Measurements from ENCODE around the gene HRC.
"Not testable (repeated sequence)": the region's sequence is repeated elsewhere in the genome, so short reads cannot be mapped to it uniquely, and the experiment has no call there.

HRC gene

DNA sequence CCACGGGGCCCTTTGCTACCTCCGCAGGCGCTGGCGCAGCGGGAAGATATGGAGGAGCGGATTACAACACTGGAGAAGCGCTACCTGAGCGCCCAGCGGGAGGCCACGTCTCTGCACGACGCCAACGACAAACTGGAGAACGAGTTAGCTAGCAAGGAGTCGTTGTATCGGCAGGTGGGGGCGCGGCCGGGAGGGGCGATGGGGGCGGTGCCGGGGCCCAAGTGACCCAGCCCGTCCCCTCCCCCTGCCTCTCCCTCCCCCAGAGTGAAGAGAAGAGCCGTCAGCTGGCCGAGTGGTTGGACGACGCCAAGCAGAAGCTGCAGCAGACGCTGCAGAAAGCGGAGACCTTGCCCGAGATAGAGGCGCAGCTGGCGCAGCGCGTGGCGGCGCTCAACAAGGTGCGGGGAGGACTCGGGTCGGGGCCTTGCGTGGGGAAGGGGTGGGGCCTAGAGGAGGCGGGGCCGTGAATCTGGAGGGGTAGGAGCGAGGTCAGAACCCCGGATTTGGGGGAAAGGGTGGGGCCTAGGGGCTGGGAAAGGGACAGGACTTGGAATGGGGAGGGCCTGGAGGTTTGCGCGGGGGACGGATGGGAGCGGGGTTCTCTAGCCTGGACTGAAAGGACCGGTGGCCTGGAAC lies 22.1 kb downstream of the HRC start:
- DNase-seq: no peak

DNA sequence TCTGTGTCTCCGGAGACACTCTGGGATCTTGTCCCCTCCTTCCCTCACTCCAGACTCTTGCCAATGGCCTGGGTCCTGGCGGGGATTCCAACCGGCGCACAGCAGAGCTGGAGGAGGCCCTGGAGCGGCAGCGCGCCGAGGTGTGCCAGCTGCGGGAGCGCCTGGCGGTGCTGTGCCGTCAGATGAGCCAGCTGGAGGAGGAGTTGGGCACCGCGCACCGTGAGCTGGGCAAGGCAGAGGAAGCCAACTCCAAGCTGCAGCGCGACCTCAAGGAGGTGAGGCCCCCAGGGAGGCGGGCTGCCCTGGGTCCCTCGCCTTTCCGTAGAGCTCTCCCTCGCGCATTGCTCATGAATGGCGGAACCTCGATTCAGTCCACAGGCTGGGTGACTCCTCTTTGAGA lies 24.9 kb downstream of the HRC start:
- no peak for DNase-seq

DNA sequence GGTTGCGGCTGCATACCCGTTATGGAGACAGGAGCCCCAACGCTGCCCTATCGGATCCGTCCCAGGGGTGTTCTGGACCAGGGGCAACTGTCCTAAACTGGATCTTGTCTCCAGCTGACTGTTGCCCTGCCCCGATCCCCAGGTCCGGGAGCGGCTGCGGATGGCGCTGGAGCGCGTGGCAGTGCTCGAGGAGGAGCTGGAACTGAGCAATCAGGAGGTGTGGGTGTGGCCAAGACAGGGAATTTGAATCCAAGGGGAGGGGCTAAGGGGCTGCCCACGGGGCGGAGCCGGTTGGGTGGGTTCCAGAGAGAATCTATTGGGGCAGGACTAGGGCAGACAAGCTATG lies 26.0 kb downstream of the HRC start:
- DNase-seq: no peak

DNA sequence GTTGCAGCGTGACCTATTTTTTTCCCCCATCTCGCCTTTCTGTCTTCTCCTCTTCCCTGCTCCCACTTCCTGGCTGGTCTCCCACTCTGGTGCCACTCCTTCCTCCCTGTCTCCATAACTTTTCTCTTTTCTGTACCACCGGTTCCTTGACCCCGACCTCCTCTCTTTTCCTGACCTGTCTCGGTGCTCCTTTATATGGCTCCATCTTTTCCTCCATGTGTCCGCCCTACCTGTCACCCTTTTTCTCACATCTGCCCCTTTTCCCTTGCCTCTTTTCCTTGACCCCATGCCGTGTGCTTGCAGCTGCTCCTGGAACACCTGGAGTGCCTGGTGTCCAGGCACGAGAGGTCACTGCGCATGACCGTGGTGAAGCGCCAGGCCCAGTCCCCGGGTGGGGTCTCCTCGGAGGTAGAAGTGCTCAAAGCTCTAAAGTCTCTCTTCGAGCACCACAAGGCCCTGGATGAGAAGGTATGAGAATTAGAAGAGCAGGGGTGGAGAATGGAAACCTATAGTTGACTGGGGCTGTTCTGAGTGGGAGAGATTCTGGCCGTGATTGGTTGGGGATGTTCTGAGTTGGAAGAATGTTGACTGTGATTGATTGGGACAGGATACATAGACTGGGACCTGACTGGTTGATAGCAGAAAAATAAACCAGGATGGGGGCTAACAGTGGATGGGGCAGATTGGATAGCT lies 26.5 kb downstream of the HRC start:
- no peak for DNase-seq

DNA sequence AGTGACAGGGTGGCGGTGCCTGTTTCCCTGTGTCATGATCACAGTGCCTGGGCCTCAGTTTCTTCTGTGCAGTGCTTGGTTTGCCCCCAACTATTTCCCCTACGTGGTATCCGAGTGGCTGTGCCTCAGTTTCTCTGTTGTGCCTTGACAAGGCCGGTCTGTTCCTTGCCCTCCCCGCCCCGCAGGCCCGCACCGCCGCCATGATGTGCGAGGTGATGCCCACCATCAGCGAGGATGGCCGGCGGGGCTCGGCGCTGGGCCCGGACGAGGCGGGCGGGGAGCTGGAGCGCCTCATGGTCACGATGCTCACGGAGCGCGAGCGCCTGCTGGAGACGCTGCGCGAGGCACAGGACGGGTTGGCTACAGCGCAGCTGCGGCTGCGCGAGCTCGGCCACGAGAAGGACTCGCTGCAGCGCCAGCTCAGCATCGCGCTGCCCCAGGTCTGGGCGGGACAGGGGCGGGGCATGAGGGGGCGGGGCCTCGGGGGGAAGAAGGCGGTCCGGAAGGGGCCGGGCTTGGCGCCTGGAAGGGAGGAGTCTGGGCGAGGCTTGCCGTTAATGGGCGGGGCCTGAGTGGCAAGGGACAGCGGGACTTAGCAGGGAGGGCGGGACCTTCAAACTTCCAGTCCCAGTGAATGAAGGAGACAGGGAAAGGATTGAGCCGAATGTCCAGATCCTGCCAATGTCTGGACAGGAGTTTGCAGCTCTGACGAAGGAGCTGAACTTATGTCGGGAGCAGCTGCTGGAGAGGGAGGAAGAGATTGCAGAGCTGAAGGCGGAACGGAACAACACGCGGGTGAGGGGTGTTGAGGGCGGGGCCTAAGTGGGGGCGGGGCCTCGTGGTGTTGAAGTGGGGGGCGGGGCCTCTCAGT lies 27.3 kb downstream of the HRC start:
- no peak for DNase-seq

DNA sequence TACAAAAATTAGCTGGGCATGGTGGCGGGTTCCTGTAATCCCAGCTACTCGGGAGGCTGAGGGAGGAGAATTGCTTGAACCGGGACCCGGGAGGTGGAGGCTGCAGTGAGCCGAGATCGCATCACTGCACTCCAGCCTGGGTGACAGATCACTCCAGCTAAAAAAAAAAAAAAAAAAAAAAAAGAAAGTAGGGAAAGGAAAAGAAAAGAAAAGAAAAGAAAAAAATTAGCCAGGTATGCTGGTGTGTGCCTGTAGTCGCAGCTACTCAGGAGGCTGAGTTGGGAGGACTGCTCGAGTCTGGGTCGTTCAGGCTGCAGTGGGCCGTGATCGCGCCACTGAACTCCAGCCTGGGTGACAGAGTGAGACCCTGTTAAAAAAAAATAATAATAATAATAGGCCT lies 28.0 kb downstream of the HRC start:
- not testable (repeated sequence) for DNase-seq

DNA sequence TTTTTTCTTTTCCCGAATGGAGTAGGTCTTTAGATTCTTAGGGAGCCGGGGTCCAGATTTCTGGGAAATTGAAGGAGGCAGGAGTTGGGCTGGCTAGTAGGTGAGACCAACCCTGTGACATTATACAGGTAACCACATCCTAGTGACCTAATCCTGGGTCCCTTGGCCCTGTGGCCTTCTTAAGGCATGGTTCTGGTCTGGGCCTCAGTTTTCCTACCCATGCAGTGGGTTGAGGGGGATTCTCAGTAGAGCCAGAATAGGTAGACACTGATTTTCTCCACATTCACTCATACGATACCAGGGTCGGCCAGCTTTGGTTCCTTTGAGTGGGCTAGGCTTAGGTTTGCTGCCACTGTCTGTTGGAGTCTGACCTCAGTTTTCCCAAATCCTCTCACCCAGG lies 28.6 kb downstream of the HRC start:
- no peak for DNase-seq

DNA sequence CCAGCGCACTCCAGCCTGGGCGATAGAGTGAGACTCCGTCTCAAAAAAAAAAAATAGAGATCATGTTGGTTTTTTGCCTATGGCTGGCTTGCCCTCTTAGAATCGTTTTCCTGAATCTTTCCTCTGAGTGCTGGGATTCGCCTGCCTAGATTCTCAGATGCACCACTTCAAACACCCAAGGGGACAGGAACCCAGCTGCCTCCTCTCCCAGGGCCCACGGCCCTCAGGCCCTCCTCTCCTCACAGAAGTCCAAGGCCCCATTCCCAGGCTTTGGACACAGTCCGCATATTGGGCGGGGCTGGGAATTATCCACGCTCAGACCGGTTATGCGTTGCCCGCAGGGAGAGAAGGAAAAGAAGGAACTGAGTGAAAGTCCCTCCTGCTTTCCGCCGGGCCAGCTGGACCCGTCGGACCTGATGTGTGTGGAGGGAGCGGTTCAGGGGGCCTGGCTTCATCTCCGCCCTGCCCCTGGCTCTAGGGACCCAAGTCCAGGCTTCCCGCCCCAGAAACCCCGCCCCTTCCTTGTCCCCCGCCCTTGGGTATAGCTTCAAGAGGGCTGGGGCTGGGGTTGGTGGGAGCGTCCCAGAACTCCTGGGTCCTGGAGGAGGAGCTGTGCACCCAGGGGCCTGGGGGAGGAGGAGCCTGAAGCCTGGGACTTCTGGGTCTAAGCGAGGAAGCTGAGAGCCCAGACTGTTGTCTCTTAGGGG lies 30.0 kb downstream of the HRC start:
- DNase-seq: no peak

DNA sequence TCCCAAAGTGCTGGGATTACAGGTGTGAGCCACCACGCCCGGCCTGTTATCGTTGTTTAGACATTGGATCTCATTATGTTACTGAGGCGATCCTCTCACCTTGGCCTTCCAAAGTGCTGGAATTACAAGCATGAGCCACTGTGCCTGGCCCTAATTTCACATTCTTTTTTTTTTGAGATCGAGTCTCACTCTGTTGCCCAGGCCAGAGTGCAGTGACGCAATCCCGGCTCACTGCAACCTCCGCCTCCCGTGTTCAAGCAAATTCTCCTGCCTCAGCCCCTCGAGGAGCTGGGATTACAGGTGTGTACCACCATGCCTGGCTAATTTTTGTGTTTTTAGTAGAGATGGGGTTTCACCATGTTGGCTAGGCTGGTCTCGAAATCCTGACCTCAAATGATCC lies 31.9 kb downstream of the HRC start:
- not testable (repeated sequence) for DNase-seq

DNA sequence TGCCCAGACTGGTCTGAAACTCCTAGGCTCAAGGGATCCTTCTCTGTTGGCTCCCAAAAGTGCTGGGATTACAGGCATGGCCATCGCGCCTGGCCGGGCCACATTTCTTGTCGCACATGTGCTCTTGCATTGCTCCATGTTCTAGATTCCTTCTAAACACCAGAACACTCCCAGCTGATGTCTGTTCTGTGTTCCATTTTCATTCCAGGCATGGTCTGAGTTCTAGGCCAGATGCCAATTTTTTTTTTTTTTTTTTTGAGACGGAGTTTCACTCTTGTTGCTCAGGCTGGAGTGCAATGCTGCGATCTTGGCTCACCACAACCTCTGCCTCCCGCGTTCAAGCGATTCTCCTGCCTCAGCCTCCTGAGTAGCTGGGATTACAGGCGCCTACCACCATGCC lies 33.4 kb downstream of the HRC start:
- DNase-seq: not testable (repeated sequence)

DNA sequence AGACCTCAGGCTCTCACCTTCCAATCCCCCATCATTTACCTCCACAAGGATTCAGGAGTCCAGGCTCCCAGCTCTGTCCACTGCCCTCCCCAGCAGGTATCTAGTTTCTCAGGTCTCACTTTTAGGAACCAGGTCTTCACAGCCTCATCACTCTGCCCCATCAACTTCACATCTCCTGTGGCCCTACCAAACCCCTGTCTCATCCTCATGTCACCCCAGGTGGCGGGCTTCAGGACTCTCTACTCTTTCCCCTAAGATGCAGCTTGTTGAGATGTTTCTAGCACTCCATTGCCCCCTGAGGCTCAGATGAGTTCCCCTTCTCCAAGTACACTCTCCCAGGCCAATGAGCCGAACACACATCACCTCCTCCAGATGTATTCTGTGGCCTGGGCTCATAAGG lies 34.3 kb downstream of the HRC start:
- no peak for DNase-seq

DNA sequence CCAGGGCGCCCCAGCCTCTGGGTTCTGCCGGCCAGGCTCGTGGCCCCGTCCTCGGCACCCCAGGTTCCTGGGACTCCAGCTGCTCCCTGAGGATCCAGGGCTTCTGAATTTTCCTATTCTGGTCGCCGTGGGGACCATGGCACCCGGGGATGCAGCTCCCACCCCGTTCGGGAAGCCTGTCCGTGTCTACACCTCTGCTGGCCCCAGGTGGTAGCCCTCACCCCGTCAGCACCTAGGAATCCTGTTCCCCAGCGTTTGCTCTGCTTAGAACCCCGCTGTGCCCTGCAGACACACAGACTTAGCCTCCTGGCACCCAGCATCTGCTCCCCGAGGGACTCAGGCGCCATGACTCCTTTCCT lies 34.9 kb downstream of the HRC start:
- no peak for DNase-seq

DNA sequence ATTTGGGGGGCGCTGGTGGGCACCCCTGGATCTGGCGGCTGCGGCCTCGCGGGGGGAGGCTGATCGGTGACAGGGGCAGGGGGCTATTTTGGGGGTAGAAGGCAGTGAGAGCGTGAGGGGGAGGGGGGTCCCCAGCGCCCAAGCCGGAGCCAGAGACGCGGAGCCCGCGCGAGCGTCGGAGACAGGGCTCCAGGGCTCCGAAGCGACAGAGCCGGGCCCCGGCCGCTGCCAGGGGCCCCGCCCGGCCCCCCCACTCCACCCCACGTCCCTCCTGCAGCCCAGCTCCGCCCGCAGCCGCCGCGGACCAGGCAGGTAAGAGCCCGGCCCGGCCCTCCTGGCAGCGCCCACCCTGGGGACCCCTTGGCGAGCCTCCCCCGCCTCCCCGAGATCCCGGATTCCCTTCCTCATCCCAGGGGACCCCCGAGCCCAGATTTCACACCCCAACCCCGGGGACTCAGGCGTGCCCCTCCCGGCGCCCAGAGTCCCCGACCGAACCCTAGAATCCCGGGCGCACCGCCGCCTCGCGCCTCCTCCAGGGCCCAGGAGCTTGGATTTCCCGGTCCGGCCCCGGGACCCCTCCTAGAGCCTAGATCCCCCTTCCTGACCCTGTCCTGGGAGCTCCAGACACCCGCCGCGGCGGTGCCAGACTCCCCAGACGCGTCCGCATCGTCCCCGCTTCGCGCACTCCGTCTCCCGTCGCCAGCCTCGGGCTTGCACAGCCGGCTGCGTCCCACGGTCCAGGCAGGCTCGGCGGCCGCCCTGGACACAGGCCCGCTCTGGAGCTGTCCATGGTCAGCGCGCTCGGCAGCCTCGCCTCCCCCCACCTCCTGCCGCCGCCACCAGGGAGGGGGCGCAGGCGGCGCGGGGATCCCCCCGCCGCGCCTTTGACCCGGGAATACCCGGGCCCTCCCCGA lies 35.5 kb downstream of the HRC start, which contains the start of gene PPFIA3:
Gene PPFIA3, plus strand, starts transcription at position 134 of the 914 bp plus-strand sequence. CDS start 8,330 bp downstream, outside the sequence.
- no peak for DNase-seq

DNA sequence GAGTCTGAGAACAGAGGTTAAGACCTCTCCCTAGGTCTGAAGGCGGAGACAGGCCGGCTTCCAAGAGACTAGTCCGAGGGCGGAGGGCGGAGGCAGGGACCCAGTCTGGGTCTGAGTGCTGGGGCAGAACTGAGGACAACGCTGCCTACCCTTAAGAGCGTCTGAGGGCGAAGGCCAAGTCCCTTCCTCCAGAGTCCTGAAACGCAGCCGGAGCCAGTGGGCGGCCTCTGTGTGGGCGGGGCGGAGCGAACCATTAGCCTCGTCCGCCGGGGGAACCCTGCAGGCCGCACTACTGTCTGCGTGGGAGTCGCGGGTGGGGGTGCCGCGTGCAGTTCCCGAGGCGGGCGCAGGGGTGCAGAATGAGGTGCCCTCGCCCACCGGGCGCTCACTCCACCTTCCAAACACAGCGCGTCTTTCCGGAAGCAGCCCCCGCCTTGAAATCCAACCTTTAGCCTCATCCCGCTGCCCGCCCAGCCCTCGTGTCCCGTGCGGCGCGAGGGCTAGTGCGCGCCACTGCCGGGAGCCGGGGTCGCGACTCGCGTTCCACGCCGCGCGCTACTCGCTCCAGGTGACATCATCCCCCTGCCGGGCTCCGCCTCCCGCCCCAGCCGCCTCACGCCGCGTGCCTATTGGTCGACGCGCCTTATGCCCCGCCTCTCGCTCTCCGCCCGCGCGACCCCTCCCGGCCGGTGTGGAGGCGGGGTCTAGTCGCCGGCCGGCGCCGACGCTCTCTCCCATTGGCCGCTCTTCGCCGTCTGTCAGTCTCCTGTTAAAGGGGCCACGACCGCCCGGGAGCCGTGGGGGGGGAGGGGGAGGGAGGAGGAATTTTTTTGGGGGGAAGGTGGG lies 36.4 kb downstream of the HRC start, which contains the start of gene C19orf73:
Gene C19orf73, minus strand, starts transcription at position 579 of the 846 bp plus-strand sequence. Its CDS starts 121 bp downstream, at position 458.
- DNase-seq: no peak

DNA sequence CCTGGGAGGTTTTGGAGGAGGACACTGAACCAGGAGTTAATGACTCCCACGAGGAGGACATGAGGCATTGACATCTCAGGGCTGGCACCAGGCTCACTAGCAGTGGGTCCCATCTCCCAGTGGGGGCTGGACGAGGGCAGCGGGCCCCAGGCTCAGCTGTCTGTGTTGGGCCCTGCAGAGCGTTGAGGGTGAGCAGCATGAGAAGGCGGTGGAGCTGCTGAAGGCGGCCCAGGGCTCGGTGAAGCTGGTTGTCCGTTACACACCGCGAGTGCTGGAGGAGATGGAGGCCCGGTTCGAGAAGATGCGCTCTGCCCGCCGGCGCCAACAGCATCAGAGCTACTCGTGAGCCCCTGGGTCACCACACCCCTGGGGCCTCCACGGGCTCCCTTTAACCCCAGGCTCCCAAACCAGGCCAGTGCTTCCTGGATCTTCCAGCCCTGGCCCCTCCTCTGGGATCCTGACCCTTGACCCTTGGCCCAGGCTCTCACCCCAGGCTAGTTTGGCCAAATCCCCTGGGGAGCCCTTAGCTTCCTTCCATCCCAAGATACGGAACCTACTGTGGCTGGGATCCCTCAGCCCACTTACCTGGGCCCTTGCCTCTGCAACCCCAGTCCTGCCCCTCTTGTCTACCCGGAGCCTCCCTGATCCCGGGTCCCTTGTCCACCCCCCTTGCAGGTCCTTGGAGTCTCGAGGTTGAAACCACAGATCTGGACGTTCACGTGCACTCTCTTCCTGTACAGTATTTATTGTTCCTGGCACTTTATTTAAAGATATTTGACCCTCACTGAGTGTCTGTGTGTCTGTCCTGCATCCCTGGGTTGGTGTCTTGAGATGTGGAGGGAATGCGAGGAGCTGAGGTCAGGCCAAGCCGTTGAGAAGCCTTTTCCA lies 37.3 kb downstream of the HRC start:
- DNase-seq: no peak

DNA sequence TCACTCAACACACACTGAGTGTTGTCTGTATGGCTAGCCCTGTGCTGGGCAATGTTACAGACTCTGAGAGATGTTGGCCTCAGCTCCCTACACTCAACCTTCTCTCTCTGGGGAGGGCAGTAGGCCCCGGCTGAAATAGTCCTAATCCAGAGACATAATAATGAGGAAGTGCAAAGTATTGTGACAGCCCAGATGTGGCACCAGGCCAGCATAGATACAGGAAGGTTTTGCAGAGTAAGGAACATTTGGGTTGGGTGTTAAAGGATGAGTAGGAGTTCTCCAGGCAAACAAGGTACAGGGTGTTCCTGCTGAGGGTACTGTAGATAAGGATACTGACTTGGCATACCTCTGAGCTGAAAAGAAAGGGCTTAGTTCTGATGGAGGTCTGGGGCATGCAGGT lies 38.7 kb downstream of the HRC start:
- DNase-seq: no peak

DNA sequence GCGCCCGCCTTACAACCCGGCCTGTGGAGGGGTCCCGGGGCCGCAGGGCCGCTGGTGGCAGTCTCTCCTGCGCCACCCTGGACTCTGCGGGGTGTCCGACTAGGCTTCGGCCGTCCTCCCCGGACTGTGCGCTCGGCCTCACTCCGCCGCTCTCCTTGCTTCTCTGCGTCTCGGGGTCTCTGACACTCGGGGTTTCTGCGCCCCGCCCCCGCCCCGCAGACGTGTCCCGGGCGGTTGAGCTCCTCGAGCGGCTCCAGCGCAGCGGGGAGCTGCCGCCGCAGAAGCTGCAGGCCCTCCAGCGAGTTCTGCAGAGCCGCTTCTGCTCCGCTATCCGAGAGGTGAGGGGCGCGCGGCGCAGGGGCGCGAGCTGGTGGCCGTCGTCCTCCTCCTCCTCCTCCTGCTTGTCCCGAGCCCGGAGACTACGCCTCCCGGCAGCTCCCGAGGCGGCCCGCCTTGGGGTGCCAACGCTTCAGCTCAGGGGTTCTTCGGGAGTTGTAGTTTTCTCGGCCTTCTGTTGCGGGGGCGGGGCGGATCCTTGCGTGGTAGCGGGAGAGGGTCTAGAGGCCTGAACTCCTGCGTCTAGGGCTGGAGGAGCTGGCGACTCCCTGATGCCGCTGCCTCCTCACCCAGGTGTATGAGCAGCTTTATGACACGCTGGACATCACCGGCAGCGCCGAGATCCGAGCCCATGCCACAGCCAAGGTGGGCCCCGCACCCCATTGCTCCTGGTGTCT lies 40.4 kb downstream of the HRC start:
- DNase-seq: no peak

DNA sequence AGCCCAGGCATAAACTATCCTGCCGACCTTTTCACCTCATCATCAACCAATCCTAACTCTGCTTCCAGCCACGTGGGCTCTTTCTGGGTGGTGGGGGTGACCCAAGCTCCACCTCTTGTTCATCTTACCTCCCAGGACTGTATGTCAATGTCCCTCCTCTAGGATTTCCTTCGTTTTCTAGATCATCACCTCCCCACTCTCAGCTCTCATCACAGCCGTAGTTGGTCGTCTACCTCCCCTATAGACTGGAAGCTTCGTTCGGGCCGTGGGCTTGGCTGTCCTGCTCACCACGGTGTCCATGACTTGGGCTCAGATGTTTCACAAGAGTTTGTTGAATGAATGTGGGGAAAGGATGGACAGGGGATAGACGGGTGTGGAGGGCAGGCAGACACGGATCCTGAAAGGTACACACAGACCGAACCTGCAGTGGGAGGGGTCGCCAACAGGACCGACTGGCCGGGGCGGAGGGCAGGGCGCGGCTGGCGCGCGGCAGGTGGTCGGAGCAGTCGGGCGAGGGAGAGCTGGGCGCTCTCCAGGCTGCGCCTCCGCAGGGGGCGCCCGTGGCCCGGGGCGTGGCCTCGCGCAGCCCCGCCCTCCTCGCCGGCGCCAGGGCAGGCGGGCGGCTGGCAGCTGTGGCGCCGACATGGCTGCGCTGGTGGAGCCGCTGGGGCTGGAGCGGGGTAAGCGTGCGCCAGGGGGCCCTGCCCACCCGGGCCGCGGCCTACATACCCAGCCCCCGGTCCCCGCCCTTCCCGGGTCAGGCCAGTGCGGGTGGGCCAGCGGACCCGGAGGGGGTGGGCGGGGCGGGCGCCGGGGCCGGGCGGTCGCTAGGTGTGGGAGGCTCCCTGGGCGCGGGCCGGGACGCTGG lies 41.2 kb downstream of the HRC start, which contains the start of gene LIN7B:
Gene LIN7B, plus strand, starts transcription at position 609 of the 868 bp plus-strand sequence. Its CDS starts 35 bp downstream, at position 644.
- DNase-seq: no peak

Data from cortex of kidney (tissue), 1 donor.